ENCODE measurements around the gene PPP4R3C.
"Not testable (repeated sequence)": the region's sequence is repeated elsewhere in the genome, so short reads cannot be mapped to it uniquely, and the experiment has no call there.

PPP4R3C gene

DNA sequence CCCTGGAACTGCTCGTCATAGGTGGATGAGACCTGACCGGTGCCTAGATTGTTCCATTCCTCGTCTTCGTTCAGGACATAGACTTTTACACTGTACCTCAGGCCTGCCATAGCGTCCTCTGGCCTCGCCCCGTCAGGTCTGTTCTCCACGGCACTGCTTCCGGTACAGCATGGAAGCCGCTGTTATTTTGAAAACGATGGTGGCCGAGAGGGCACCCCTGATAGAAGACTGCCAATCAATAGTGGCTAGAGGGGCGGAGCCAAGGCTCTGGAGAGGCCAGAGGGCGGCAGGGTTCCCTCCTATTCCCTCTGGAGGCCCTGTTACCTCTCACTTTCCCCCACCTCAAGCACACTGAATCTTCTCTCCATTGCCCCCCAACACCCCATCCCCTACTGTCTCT, at the start of gene PPP4R3C:
PPP4R3C (minus strand) TSS at position 155 of the 400 bp plus-strand sequence; CDS start at position 110, 45 bp downstream.
- no peak within 1 kb of the TSS for H3K4me3 Mint-ChIP-seq
- no peak within 1 kb of the TSS for H3K27ac Mint-ChIP-seq
- H3K27me3 Mint-ChIP-seq (ENCODE audit: low read depth), result no peaks in the 10 kb centered on the region
- H3K9me3 Mint-ChIP-seq, result peaks cover 7% of the 10 kb centered on the region
- no peaks in the 10 kb centered on the region for H3K36me3 Mint-ChIP-seq (ENCODE audit: low read depth)
- no peak for DNase-seq (ENCODE audit: low spot score)
- no peaks in the 10 kb centered on the region for H3K4me1 Mint-ChIP-seq (ENCODE audit: low read depth)

DNA sequence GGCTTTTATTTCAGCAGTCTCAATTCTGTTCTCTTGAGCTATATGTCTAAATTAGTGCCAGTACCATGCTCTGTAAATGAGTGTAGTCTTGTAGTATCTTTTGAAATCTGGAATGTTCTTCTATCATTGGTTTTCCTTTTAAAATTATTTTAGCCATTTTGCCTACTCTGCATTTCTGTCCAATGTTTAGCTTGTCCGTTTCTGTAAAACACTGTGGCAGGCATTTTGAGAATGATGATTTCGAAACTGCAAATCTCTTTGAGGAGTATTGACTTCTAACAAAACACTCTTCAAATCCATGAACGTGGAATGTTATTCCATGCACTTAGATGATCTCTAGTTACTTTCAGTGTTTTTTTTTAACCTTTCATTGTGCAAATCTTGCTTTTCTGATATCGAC, 28.3 kb upstream of the PPP4R3C start:
- peaks cover 3% of the 10 kb centered on the region for H3K9me3 Mint-ChIP-seq
- H3K27ac Mint-ChIP-seq, result no peak overlapping the region
- H3K4me1 Mint-ChIP-seq (ENCODE audit: low read depth), result no peaks in the 10 kb centered on the region
- no peaks in the 10 kb centered on the region for H3K27me3 Mint-ChIP-seq (ENCODE audit: low read depth)
- no peak for DNase-seq (ENCODE audit: low spot score)
- H3K4me3 Mint-ChIP-seq, result no peak overlapping the region
- H3K36me3 Mint-ChIP-seq (ENCODE audit: low read depth), result no peaks in the 10 kb centered on the region

DNA sequence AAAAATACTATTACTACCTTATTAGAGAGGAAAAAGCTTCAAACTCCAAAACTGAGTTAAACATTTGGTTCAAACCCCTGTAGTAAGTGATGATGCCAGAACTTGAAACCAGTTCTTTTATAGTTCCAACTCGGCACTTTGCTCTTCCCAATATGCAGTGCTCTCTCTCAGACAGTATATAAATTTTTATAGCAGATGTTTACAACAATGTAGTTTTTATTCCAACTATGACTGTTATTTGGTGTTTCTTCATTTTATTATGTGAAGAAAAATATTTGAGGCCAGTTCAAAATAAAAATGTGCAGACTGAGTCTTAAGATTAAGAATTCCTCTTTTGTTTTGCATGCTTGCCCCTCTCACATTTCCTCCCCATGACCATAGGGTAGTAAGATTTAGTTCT, 2.9 kb upstream of the PPP4R3C start:
- no peak for DNase-seq (ENCODE audit: low spot score)
- peaks cover 7% of the 10 kb centered on the region for H3K9me3 Mint-ChIP-seq
- H3K27me3 Mint-ChIP-seq (ENCODE audit: low read depth), result no peaks in the 10 kb centered on the region
- H3K4me1 Mint-ChIP-seq (ENCODE audit: low read depth), result no peaks in the 10 kb centered on the region
- no peak overlapping the region for H3K27ac Mint-ChIP-seq
- H3K4me3 Mint-ChIP-seq, result no peak overlapping the region
- no peaks in the 10 kb centered on the region for H3K36me3 Mint-ChIP-seq (ENCODE audit: low read depth)

DNA sequence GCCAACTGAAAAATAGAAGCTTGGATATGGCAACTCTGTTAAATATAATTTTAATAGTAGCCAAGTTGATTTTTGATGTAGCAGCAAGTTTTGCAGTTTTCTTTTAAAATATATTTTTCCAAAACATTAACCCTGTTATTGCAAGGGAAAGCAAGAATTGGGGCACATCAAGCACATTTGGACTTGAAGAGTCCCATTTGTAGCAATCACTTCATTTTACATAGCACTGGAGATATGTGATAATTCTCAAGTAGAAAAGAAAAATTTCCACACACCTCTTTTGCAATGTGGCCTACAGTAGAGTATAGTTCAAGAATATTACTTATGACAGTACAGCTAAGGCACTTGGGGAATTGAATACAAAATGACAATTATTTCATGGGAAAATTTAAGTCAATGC, 1.9 kb upstream of the PPP4R3C start:
- no peak overlapping the region for H3K27ac Mint-ChIP-seq
- H3K4me3 Mint-ChIP-seq, result no peak overlapping the region
- no peaks in the 10 kb centered on the region for H3K36me3 Mint-ChIP-seq (ENCODE audit: low read depth)
- H3K4me1 Mint-ChIP-seq (ENCODE audit: low read depth), result no peaks in the 10 kb centered on the region
- DNase-seq (ENCODE audit: low spot score), result no peak
- peaks cover 7% of the 10 kb centered on the region for H3K9me3 Mint-ChIP-seq
- no peaks in the 10 kb centered on the region for H3K27me3 Mint-ChIP-seq (ENCODE audit: low read depth)

DNA sequence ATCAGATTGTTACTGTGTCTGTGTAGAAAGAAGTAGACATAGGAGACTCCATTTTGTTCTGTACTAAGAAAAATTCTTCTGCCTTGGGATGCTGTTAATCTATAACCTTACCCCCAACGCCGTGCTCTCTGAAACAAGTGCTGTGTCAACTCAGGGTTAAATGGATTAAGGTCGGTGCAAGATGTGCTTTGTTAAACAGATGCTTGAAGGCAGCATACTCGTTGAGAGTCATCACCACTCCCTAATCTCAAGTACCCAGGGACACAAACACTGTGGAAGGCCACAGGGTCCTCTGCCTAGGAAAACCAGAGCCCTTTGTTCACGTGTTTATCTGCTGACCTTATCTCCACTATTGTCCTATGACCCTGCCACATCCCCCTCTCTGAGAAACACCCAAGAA, 4.0 kb downstream of the PPP4R3C start:
- H3K27me3 Mint-ChIP-seq (ENCODE audit: low read depth); H3K4me3 Mint-ChIP-seq; H3K4me1 Mint-ChIP-seq (ENCODE audit: low read depth); DNase-seq (ENCODE audit: low spot score); H3K27ac Mint-ChIP-seq; H3K9me3 Mint-ChIP-seq; H3K36me3 Mint-ChIP-seq (ENCODE audit: low read depth): not testable (repeated sequence)

DNA sequence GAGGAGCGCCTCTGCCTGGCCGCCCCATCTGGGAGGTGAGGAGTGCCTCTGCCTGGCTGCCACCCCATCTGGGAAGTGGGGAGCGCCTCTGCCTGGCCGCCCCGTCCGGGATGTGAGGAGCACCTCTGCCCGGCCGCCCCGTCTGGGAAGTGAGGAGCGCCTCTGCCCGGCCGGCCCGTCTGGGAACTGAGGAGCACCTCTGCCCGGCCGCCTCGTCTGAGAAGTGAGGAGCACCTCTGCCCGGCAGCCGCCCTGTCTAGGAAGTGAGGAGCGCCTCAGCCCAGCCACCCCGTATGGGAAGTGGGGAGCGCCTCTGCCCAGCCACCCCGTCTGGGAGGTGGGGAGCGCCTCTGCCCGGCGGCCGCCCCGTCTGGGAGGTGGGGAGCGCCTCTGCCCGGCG, 4.6 kb downstream of the PPP4R3C start:
- not testable (repeated sequence) for H3K27me3 Mint-ChIP-seq (ENCODE audit: low read depth); DNase-seq (ENCODE audit: low spot score); H3K4me3 Mint-ChIP-seq; H3K27ac Mint-ChIP-seq; H3K4me1 Mint-ChIP-seq (ENCODE audit: low read depth); H3K36me3 Mint-ChIP-seq (ENCODE audit: low read depth); H3K9me3 Mint-ChIP-seq

DNA sequence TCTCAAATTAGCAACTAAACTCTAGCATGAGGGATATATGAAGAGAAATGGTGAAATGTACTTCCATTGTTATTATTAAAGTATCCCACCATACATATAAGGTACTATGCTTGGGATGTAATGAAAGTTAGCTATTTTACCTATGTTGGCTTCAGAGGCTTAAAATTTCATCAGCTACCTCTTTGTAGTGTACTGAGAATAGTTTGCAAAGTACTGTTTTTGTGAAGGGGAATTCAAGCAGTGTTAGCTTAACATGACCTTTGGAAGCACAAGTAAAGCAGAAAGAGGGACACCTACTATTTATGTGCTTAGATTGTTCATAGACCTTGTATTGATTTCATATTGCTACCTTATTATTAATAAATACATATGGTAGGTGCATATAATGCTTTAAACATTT, 11.8 kb downstream of the PPP4R3C start:
- Mint-ChIP-seq H3K9me3 (no peaks in the 10 kb centered on the region), H3K27ac (no peak overlapping the region)
- DNase-seq (ENCODE audit: low spot score), result no peak

DNA sequence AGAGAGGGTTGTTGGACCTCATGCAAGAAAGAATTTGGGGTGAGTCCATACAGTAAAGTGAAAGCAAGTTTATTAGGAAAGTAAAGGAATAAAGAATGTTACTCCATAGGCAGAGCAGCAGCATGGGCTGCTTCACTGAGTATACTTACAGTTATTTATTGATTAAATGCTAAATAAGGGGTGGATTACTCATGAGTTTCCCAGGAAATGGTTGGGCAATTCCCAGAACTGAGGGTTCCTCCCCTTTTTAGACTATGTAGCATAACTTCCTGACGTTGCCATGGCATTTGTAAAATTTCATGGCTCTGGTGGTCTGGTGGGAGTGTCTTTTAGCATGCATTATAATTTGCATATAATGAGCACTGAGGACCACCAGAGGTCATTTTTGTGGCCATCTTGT, 16.7 kb downstream of the PPP4R3C start:
- H3K27me3 Mint-ChIP-seq (ENCODE audit: low read depth), result no peaks in the 10 kb centered on the region
- H3K4me1 Mint-ChIP-seq (ENCODE audit: low read depth), result no peaks in the 10 kb centered on the region
- no peaks in the 10 kb centered on the region for H3K9me3 Mint-ChIP-seq
- no peaks in the 10 kb centered on the region for H3K36me3 Mint-ChIP-seq (ENCODE audit: low read depth)
- no peak for DNase-seq (ENCODE audit: low spot score)
- H3K27ac Mint-ChIP-seq, result no peak overlapping the region
- no peak overlapping the region for H3K4me3 Mint-ChIP-seq

More for the DNA sequence above, 11.8 kb downstream of the PPP4R3C start:
- Mint-ChIP-seq H3K36me3 (ENCODE audit: low read depth) (no peaks in the 10 kb centered on the region), H3K4me1 (ENCODE audit: low read depth) (no peaks in the 10 kb centered on the region), H3K4me3 (no peak overlapping the region), H3K27me3 (ENCODE audit: low read depth) (no peaks in the 10 kb centered on the region)

DNA sequence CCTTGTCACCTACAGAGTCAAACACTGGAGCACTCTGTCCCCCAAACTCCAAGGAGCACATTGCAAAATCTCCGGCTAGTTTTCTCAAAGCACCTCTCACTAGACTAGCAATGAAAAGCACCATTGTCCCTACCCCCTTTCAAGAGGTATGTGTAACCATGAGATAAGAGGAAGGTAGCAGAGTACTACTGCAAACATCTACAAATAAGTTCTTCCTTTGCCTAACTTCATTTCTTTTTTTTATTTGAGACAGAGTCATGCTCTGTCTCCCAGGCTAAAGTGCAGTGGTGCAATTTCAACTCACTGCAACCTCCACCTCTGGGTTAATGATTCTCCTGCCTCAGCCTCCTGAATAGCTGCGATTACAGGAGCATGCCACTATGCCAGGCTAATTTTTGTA, 17.7 kb downstream of the PPP4R3C start:
- Mint-ChIP-seq H3K36me3 (ENCODE audit: low read depth) (no peaks in the 10 kb centered on the region), H3K27me3 (ENCODE audit: low read depth) (no peaks in the 10 kb centered on the region), H3K4me3 (no peak overlapping the region), H3K27ac (no peak overlapping the region), H3K9me3 (no peaks in the 10 kb centered on the region), H3K4me1 (ENCODE audit: low read depth) (no peaks in the 10 kb centered on the region)
- no peak for DNase-seq (ENCODE audit: low spot score)

DNA sequence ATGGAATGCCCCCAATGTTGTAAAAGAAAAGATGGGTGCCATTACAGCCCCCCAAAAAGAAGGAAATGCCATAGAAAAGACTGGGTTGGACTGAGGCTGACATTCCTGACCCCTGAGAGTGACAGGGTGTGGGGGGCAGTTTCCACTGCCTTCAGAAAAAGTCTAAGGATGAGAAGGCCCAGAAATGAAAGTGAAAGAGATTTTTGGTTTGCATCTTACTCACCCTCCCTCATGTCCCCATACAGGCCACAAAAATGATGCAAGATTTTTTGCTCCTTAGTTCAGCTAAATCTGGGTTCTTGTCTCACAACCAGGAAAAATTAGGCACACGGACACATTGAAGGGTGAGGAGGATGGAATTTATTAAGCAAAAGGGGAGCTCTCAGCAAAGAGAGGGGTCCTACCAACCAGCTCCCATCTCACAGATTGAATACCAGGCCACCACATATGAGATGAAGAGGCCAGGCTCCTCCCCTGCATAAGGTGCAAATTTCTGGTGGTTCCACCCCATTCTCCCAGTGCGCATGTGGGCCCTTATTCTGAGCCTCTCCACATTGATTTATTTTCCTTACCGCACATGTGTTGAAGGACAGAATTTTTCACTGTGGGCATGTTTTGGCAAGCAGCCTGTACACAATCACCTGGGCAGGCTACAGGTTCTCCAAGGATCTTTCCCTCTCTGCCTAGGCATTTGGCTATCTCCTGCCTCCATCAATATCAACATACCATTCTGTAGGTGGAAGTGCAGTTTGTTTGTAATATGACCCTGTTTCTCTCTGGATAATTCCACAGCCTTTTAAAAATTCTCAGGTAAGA, 18.8 kb downstream of the PPP4R3C start:
- Mint-ChIP-seq H3K36me3 (ENCODE audit: low read depth) (no peaks in the 10 kb centered on the region), H3K4me1 (ENCODE audit: low read depth) (no peaks in the 10 kb centered on the region), H3K27me3 (ENCODE audit: low read depth) (no peaks in the 10 kb centered on the region), H3K4me3 (no peak overlapping the region), H3K27ac (no peak overlapping the region), H3K9me3 (no peaks in the 10 kb centered on the region)
- DNase-seq (ENCODE audit: low spot score), result no peak

DNA sequence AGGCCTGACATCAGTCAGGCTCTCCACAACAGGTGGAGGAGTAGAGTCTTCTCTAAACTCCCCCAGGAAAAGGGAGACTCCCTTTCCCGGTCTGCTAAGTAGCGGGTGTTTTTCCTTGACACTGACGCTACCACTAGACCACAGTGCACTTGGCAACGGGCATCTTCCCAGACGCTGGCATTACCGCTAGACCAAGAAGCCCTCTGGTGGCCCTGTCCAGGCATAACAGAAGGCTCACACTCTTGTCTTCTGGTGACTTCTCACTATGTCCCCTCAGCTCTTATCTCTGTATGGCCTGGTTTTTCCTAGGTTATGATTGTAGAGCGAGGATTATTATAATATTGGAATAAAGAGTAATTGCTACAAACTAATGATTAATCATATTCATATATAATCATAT, 20.7 kb downstream of the PPP4R3C start:
- not testable (repeated sequence) for DNase-seq (ENCODE audit: low spot score); H3K27me3 Mint-ChIP-seq (ENCODE audit: low read depth); H3K4me3 Mint-ChIP-seq; H3K36me3 Mint-ChIP-seq (ENCODE audit: low read depth); H3K9me3 Mint-ChIP-seq; H3K27ac Mint-ChIP-seq; H3K4me1 Mint-ChIP-seq (ENCODE audit: low read depth)

DNA sequence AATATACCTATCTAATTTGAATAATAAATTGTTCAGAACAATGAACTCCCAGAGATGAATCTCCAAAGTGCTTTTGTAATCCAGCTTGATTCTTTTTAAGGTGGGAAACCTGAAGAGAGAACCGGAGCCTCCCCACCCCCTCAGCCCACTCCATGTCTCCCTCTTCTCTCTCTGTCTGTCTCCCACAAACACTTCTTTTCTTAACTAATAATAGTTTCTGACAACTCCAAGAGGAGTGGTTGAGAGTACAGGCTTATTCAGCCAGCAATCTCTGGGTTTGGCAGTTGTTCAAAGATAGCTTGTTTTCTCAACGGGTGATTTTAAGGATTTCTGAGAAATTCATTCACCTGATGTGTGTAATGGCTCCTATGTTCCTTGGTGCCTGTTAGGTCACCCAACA, 23.4 kb downstream of the PPP4R3C start:
- Mint-ChIP-seq H3K27me3 (ENCODE audit: low read depth) (no peaks in the 10 kb centered on the region), H3K4me3 (no peak overlapping the region), H3K9me3 (no peaks in the 10 kb centered on the region), H3K36me3 (ENCODE audit: low read depth) (no peaks in the 10 kb centered on the region), H3K27ac (no peak overlapping the region), H3K4me1 (ENCODE audit: low read depth) (no peaks in the 10 kb centered on the region)
- DNase-seq (ENCODE audit: low spot score), result no peak

DNA sequence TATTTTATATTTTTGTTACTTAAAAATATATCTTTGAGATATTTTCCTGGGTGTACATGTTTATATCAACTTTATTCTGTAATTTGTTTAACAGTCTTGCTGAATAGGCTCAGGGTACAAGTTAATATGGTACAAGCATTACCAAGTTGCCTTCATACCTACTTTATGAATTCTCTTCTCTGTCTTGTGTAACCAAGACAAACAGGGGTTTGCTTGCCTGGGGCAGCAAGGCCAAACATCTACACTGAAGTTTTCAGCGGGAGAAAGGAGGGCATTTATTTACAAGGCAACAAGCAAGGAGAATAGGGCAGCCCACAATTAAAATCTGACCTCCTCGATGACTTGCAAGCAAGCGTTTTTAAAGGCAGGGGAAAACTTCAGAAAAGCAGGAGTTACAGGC, 24.2 kb downstream of the PPP4R3C start:
- no peaks in the 10 kb centered on the region for H3K9me3 Mint-ChIP-seq

DNA sequence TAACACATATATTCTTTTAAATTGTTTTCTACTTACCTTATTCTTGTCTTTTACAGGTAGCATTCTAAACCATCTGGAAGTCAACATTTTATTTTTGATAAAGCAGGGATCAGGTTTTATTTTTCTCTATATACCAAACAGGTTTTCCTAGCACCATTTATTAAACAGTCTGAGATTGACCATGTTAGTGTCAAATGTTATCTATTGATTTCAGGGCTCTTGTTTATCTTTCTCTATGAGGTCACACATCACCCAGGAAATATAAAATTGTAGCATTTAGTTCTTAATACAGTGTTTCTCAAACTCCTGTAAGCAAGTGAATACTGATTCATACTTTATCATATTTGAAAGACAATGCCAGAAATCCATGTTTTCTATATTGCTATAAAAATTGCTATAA, 28.1 kb downstream of the PPP4R3C start:
- no peaks in the 10 kb centered on the region for H3K27me3 Mint-ChIP-seq (ENCODE audit: low read depth)
- H3K4me1 Mint-ChIP-seq (ENCODE audit: low read depth), result no peaks in the 10 kb centered on the region
- H3K27ac Mint-ChIP-seq, result no peak overlapping the region
- H3K9me3 Mint-ChIP-seq, result no peaks in the 10 kb centered on the region
- no peak for DNase-seq (ENCODE audit: low spot score)
- H3K36me3 Mint-ChIP-seq (ENCODE audit: low read depth), result no peaks in the 10 kb centered on the region
- no peak overlapping the region for H3K4me3 Mint-ChIP-seq

More for the DNA sequence above, 24.2 kb downstream of the PPP4R3C start:
- Mint-ChIP-seq H3K4me3 (no peak overlapping the region), H3K27ac (no peak overlapping the region), H3K36me3 (ENCODE audit: low read depth) (no peaks in the 10 kb centered on the region), H3K4me1 (ENCODE audit: low read depth) (no peaks in the 10 kb centered on the region), H3K27me3 (ENCODE audit: low read depth) (no peaks in the 10 kb centered on the region)
- DNase-seq (ENCODE audit: low spot score), result no peak

Data from T-helper 2 cell treated with Interferon-gamma antibody and Interleukin-4, amounts not matched to agents 5 μg/mL and 100 μg/mL, for 36 hours (primary cell).